Testis (tissue), 3 donors: ENCODE measurements around the gene MROH7. TPM values are rescaled to one million over a fixed set of nuclear protein-coding genes. Genes with fewer than 3 reads are reported as not detected.

Experiments used
- DNase-seq: peaks from one replicate; pipeline ENCODE4 v3.0.0-alpha.2; 2019
- H3K27ac ChIP-seq, 2 donors: fragments of 200-600 bp; sonication (generic); one replicate each; pipeline ENCODE4 v1.5.1; 2019
- H3K27me3 ChIP-seq: fragments of 200-600 bp; sonication (generic); one replicate; pipeline ENCODE4 v1.5.1; 2019
- H3K36me3 ChIP-seq: fragments of 200-600 bp; sonication (generic); one replicate; pipeline ENCODE4 v1.5.1; 2017; ENCODE audit warnings: low read depth; ENCODE audit errors: missing control alignments
- H3K4me1 ChIP-seq: fragments of 200-600 bp; sonication (generic); one replicate; pipeline ENCODE4 v1.5.1; 2019
- H3K4me3 ChIP-seq, 2 donors: fragments of 200-600 bp; sonication (generic); one replicate each; pipeline ENCODE4 v1.5.1; 2017 to 2019
- H3K9me3 ChIP-seq: fragments of 200-600 bp; sonication (generic); one replicate; pipeline ENCODE4 v1.5.1; 2017
- POLR2A ChIP-seq: fragments of 450-650 bp; IDR thresholded peaks from one replicate; pipeline ENCODE4 v1.6.1; 2017; ENCODE audit warnings: antibody characterized with exemption, mild to moderate bottlenecking, moderate library complexity
- WGBS, 2 donors: methylation state at CpG; one replicate each; pipeline ENCODE4 v1.1.5; 2018; 5-methylcytosine and 5-hydroxymethylcytosine counted together
- intact Hi-C: fragments of 100-400 bp; cut with DNase I; formaldehyde crosslinking; loops from one replicate; pipeline ENCODE4 v1.15.1; 2023; ENCODE audit warnings: low total_unique reads
- polyA plus RNA-seq: library from polyadenylated mRNA; stranded (reverse); fragments of 350-450 nt; fragmentation: Illumina TruSeq; extraction: RNeasy Lipid Tissue Mini Kit (QIAGEN cat#74804); gene quantifications from one replicate; pipeline ENCODE4 v1.2.3, GENCODE V29; 2014; ENCODE audit warnings: low read depth, low replicate concordance; ENCODE audit not compliant: insufficient read depth
- total RNA-seq, 2 donors: library from RNA; depleted of rRNA; stranded (reverse); fragments of >200 nt; gene quantifications; one replicate each; pipeline ENCODE4 v1.2.3, GENCODE V29; 2016
- TF ChIP-seq, protein P1 (sequence below), 3 experiments: fragments of 450-650 bp in 2 of 3; fragments of 200-600 bp in 1 of 3; sonication (generic) in 1 of 3; IDR thresholded peaks; one replicate each; pipeline ENCODE4 v1.5.1; 2016 to 2019; ENCODE audit warnings: antibody characterized with exemption in 3 of 3, mild to moderate bottlenecking in 2 of 3, moderate library complexity in 1 of 3

MROH7 gene
- total and polyA plus RNA-seq, 3 donors from 2014 or later: 72.7 to 236 (median 162) TPM

DNA sequence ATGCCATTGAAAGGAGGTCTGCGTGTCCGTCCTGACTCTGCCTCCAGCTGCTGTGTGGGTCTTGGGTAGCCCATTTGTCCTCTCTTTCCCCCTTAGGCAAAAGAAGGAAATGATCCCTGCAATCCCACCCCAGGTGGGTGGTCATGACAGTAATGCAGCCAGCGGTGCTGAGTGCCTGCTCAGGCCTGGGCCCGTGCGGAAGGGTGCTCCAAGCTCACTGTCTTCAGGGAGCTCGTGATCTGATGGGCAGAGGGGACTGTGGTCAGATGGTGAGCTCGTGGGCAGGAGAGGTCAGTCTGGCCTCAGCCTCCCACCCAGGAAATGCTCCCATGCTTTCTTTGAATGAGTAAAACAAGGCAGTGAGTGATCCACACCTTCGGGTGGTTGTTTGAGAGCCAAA is 38.8 kb downstream of the MROH7 start:
- DNase-seq: no peak
- WGBS, 2 donors: 84 to 87% methylated on average over 7 to 8 of the region's 8 CpGs
- intact Hi-C loops: no loop called here
- H3K36me3 ChIP-seq: no peaks in the 10 kb centered on the region
- TF ChIP-seq POLR2A: no peak
- TF ChIP-seq, protein P1, sequence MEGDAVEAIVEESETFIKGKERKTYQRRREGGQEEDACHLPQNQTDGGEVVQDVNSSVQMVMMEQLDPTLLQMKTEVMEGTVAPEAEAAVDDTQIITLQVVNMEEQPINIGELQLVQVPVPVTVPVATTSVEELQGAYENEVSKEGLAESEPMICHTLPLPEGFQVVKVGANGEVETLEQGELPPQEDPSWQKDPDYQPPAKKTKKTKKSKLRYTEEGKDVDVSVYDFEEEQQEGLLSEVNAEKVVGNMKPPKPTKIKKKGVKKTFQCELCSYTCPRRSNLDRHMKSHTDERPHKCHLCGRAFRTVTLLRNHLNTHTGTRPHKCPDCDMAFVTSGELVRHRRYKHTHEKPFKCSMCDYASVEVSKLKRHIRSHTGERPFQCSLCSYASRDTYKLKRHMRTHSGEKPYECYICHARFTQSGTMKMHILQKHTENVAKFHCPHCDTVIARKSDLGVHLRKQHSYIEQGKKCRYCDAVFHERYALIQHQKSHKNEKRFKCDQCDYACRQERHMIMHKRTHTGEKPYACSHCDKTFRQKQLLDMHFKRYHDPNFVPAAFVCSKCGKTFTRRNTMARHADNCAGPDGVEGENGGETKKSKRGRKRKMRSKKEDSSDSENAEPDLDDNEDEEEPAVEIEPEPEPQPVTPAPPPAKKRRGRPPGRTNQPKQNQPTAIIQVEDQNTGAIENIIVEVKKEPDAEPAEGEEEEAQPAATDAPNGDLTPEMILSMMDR (IDR thresholded peaks at IDR 0.05): no peak
- no peak overlapping the region for H3K27ac ChIP-seq
- no peaks in the 10 kb centered on the region for H3K4me1 ChIP-seq
- no peaks in the 10 kb centered on the region for H3K27me3 ChIP-seq
- no peaks in the 10 kb centered on the region for H3K9me3 ChIP-seq
- no peak overlapping the region for H3K4me3 ChIP-seq

DNA sequence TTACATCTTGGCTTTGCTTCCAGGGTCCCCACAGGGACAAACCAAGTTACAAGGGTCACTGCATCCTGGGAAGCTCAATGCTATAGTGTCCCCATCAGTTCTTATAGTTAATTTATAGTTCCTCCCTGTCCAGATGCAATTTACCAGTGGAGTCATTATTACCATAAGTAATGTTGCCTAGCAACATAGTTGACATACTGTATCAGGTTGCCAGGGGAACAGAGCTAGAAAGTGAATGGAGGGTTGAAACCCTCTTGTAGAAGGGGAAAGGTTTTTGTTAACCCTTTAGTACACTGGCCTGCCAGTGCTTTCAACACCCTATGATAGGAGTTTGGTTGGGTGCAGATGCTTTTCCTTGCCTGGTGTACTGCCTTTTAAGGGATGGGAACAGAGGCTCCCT is 39.8 kb downstream of the MROH7 start:
- TF ChIP-seq, protein P1 (IDR thresholded peaks at IDR 0.05): no peak
- TF ChIP-seq POLR2A: no peak
- intact Hi-C loops: no loop called here
- no peak overlapping the region for H3K4me3 ChIP-seq
- H3K36me3 ChIP-seq: no peaks in the 10 kb centered on the region
- no peak overlapping the region for H3K27ac ChIP-seq
- no peaks in the 10 kb centered on the region for H3K4me1 ChIP-seq
- H3K9me3 ChIP-seq: no peaks in the 10 kb centered on the region
- DNase-seq: no peak
- no peaks in the 10 kb centered on the region for H3K27me3 ChIP-seq

DNA sequence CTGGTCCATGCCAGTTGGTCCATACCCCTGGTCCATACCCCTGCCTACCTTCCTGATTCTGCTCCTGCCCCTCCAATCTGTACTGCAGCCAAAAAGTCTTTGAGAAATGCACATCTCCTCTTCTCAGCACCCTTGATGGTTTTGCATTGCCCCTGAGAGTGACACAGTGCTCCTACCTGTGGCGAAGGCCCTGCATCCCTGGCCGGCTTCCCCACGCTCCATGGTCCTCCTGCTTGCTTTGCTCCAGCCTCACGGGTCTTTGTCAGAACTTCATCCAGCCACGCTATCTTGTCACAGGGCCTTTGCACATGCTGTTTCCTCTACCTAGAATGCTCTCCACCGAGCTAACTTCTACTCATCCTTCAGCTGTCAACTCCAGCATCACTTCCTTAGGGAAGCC is 41.9 kb downstream of the MROH7 start:
- Histone ChIP-seq H3K4me3 (no peak overlapping the region), H3K4me1 (no peaks in the 10 kb centered on the region), H3K36me3 (no peaks in the 10 kb centered on the region), H3K27me3 (no peaks in the 10 kb centered on the region), H3K27ac (no peak overlapping the region), H3K9me3 (no peaks in the 10 kb centered on the region)
- WGBS, 2 donors: 87 to 96% methylated on average over 6 of the region's 6 CpGs
- DNase-seq: no peak
- intact Hi-C loops: no loop called here
- TF ChIP-seq POLR2A: no peak
- TF ChIP-seq, protein P1 (IDR thresholded peaks at IDR 0.05): no peak

DNA sequence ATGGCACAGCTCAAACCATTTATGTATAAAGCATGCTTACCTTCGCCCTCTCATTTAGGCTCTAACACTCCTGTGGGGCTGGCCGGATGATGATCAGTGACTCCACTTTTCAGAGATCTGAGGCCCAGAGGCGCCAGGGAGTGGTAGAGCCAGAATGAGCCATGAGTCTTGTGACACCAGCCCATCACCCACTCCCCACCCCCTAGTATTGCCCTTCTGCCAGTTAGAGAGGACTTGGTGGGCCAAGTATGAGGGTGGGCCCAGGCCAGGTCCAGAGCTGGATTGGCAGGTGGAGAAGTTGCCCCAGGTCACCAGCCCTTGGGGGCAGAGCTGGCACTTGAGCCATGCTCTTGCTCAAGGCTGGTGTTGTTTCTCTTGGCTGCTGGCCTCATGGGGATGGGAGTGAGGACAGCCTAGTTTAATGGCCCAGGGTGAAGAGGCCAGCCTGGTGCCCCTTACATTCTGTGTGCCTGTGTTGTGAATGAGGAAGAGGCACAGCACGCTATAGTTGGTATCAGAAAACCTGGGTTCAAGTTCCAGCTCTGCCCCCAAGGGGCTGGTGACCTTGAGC is 43.8 kb downstream of the MROH7 start:
- Histone ChIP-seq H3K4me3 (no peak overlapping the region), H3K4me1 (no peaks in the 10 kb centered on the region), H3K36me3 (no peaks in the 10 kb centered on the region), H3K9me3 (no peaks in the 10 kb centered on the region), H3K27me3 (no peaks in the 10 kb centered on the region), H3K27ac (no peak overlapping the region)
- TF ChIP-seq, protein P1 (IDR thresholded peaks at IDR 0.05): no peak
- TF ChIP-seq POLR2A: no peak
- DNase-seq: no peak
- intact Hi-C loops: no loop called here
- WGBS, 2 donors: 96 to 100% methylated on average over 4 of the region's 4 CpGs

DNA sequence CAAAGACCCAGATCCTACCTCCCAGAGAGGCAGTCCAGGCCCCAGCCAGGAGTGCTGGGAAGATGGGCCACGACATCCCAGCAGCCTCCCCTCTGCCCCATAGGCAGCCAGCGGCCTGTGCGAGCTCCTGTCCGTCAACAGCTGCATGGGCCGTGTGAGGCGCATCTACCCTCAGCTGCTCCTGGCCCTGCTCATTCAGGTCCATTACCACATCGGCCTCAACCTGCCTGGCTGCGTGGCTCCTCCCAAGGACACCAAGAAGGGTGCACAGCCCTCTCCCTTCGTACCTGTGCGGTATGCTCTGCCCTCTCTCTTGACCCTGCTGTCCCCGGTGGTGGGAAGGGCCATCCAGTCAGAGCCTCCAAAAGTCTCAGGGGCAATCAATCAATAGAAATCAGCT is 44.6 kb downstream of the MROH7 start:
- TF ChIP-seq POLR2A: no peak
- TF ChIP-seq, protein P1 (IDR thresholded peaks at IDR 0.05): no peak

More for the DNA sequence above, 44.6 kb downstream of the MROH7 start:
- H3K9me3 ChIP-seq: no peaks in the 10 kb centered on the region
- 84 to 93% methylated on average over 11 of the region's 11 CpGs for WGBS, 2 donors
- no peak overlapping the region for H3K4me3 ChIP-seq
- DNase-seq: no peak
- H3K36me3 ChIP-seq: no peaks in the 10 kb centered on the region
- no peaks in the 10 kb centered on the region for H3K4me1 ChIP-seq
- no peak overlapping the region for H3K27ac ChIP-seq
- intact Hi-C loops: no loop called here
- H3K27me3 ChIP-seq: no peaks in the 10 kb centered on the region
